GM12878 (cell line): ENCODE measurements around the gene SERPINB6. TPM values are rescaled to one million over a fixed set of nuclear protein-coding genes. Genes with fewer than 3 reads are reported as not detected.

Experiments
- ATAC-seq: fragments of 200-7000 bp; cut with Tn5 transposase; 3 replicates; pipeline ENCODE4 v1.9.1; 2020; ENCODE audit warnings: mild to moderate bottlenecking, moderate library complexity
- BruUV-seq: library from RNA; stranded (reverse); fragments of 400-500 nt; replicated peaks from 2 replicates; lab custom pipeline; 2021; lab: Mats Ljungman, UMichigan
- CTCF ChIA-PET: fragments of 300-600 bp; sonication (Branson Sonifier 250); formaldehyde crosslinking; extraction: SDS; loops from one replicate; lab custom pipeline; 2021; ENCODE audit warnings: inconsistent platforms; lab: Yijun Ruan, JAX
- POLR2A ChIA-PET: fragments of 350-600 bp; formaldehyde crosslinking; extraction: SDS; loops from one replicate; lab custom pipeline; 2021; ENCODE audit warnings: inconsistent platforms; lab: Charles Lee
- RAD21 ChIA-PET: fragments of 300-600 bp; sonication (Branson Sonifier 250); formaldehyde crosslinking; loops from one replicate; lab custom pipeline; 2023; ENCODE audit warnings: antibody characterized with exemption; ENCODE audit not compliant: unreplicated experiment; lab: Charles Lee
- SMC1A ChIA-PET: fragments of 300-600 bp; sonication (Branson Sonifier 250); formaldehyde crosslinking; loops from one replicate; lab custom pipeline; 2023; ENCODE audit not compliant: unreplicated experiment, uncharacterized antibody; lab: Charles Lee
- DNase-seq: peaks from one replicate; pipeline ENCODE4 v3.0.0-alpha.2; 2011; ENCODE audit warnings: low read depth, low spot score
- FAIRE-seq: peaks from 3 replicates; lab custom pipeline; 2011; peaks lifted over from hg19 to GRCh38; lab: Jason Lieb, UNC
- H2AFZ ChIP-seq: 2 replicates; pipeline ENCODE4 v1.6.0; 2011; ENCODE audit warnings: low read depth, low read length, control low read depth; ENCODE audit not compliant: control insufficient read depth
- H3K27ac ChIP-seq: 2 replicates; pipeline ENCODE4 v1.5.1; 2011; ENCODE audit warnings: control low read depth; ENCODE audit not compliant: control insufficient read depth, insufficient read depth
- H3K27me3 ChIP-seq, 2 experiments: replicated peaks in 1 of 2; 2 replicates each; pipeline versions ENCODE4 v1.6.0 to v1.6.1; 2011; ENCODE audit warnings: low read length in 1 of 2; ENCODE audit not compliant: control insufficient read depth in 2 of 2, insufficient read depth in 2 of 2
- H3K36me3 ChIP-seq, 2 experiments: 2 replicates each; pipeline ENCODE4 v1.5.1; 2011; ENCODE audit warnings: low read length in 1 of 2; ENCODE audit not compliant: control insufficient read depth in 2 of 2, insufficient read depth in 2 of 2
- H3K4me1 ChIP-seq: 2 replicates; pipeline ENCODE4 v1.6.1; 2011; ENCODE audit warnings: mild to moderate bottlenecking, low read length, moderate library complexity, mixed read lengths; ENCODE audit not compliant: control insufficient read depth, insufficient read depth
- H3K4me2 ChIP-seq: 2 replicates; pipeline ENCODE4 v1.6.0; 2011; ENCODE audit warnings: control low read depth; ENCODE audit not compliant: control insufficient read depth, insufficient read depth
- H3K4me3 ChIP-seq: fragments of 200-600 bp; sonication (generic); 2 replicates; pipeline ENCODE4 v1.5.1; 2016
- H3K79me2 ChIP-seq: 2 replicates; pipeline ENCODE4 v1.6.0; 2011; ENCODE audit warnings: low read length; ENCODE audit not compliant: control insufficient read depth, insufficient read depth
- H3K9ac ChIP-seq: 2 replicates; pipeline ENCODE4 v1.8.0; 2011; ENCODE audit warnings: low read length, control low read depth, mixed read lengths; ENCODE audit not compliant: control insufficient read depth, insufficient read depth
- H3K9me3 ChIP-seq: replicated peaks from 3 replicates; pipeline ENCODE4 v1.5.1; 2011; ENCODE audit warnings: mild to moderate bottlenecking, low read length; ENCODE audit not compliant: control insufficient read depth, insufficient read depth
- H4K20me1 ChIP-seq: 2 replicates; pipeline ENCODE4 v1.6.0; 2011; ENCODE audit not compliant: control insufficient read depth, insufficient read depth
- RAD51 ChIP-seq: fragments of 450-650 bp; IDR thresholded peaks from 2 replicates; pipeline ENCODE4 v1.6.1; 2016; ENCODE audit warnings: moderate library complexity, mild to moderate bottlenecking, inconsistent platforms
- RELA ChIP-seq: fragments of 450-650 bp; IDR thresholded peaks from 2 replicates; pipeline ENCODE4 v1.8.0; 2014; ENCODE audit warnings: borderline replicate concordance; ENCODE audit not compliant: partially characterized antibody
- SMAD5 ChIP-seq: IDR thresholded peaks from 2 replicates; pipeline ENCODE4 v1.6.1; 2016; ENCODE audit warnings: antibody characterized with exemption, low read depth
- WGBS: methylation state at CpG from one replicate; pipeline ENCODE4 v1.1.6; 2016; ENCODE audit warnings: low lambda C conversion rate; ENCODE audit not compliant: insufficient replicate concordance, insufficient coverage; ENCODE audit errors: missing lambda C conversion rate; 5-methylcytosine and 5-hydroxymethylcytosine counted together
- in situ Hi-C: fragments of 300-500 bp; cut with MboI; formaldehyde crosslinking; loops from 9 replicates; pipeline ENCODE4 v1.14.3; 2018; ENCODE audit warnings: mixed read lengths
- intact Hi-C: fragments of 100-400 bp; cut with micrococcal nuclease; formaldehyde crosslinking; loops from one replicate; pipeline ENCODE4 v1.14.2; 2022; ENCODE audit not compliant: unreplicated experiment
- polyA plus RNA-seq, 11 experiments: library from polyadenylated mRNA; depleted of rRNA in 4 of 11; unstranded in 6 of 11; stranded (reverse) in 5 of 11; fragments of >200 nt; fragmentation: Nextera tagmentation in 4 of 11; fragmentation: Illumina TruSeq in 1 of 11; extraction: Ambion mirVana in 4 of 11; extraction: Trizol in 1 of 11; gene quantifications; 1 replicate in 1 of 11; 2 replicates in 10 of 11; pipeline versions ENCODE4 v1.2.1 to v1.2.3, GENCODE V29; 2011 to 2016; ENCODE audit warnings: inconsistent platforms in 2 of 11, missing spikeins in 2 of 11, low read depth in 1 of 11
- total RNA-seq, 4 experiments: library from RNA; depleted of rRNA in 3 of 4; stranded (reverse); fragments of >200 nt in 3 of 4; fragmentation: Illumina TruSeq in 1 of 4; extraction: Trizol in 1 of 4; gene quantifications; 2 replicates each; pipeline versions ENCODE4 v1.2.1 to v1.2.3, GENCODE V29; 2013 to 2021
- TF ChIP-seq, protein P1 (sequence below): IDR thresholded peaks from 2 replicates; pipeline ENCODE4 v1.6.1; 2012; ENCODE audit warnings: low read depth, low read length, improper control_type of control experiment

SERPINB6 gene
- total and polyA plus RNA-seq, 10 of the 15 experiments (the other 5 are each of a cell fraction or from before 2014, with no cell fraction given): 0.37 to 2.2 (median 0.68) TPM; not detected in 1

DNA sequence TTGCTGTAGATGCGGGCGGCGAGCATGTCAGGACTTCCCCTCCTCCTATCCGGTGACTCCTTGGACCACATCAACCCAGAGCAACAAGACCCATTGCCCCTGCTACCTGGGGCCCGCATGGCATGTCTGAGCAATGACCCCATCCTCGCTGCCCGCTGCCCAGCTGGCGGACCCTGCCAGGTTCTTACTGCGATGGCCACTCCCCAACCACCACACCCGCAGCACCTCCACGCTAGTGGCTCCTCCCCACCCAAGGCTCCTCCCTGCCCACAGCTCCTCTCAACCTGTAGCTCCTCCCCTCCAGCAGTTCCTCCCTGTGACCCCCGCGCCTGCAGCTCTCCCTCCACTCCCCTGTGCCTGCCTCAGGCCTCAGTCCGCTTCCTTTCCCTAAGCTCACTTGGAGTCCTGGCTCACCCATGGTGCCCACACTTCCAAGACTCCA is 50.7 kb downstream of the SERPINB6 start:
- 91% methylated on average over 14 of the region's 14 CpGs for WGBS
- CTCF ChIA-PET: interaction anchor here (0.7 to 5.2 kb wide), 3 partner anchors 11 to 81 kb away, joined by 3 to 26 read pairs (median 22); no protein-coding TSS in a partner anchor
- RAD21 ChIA-PET: interaction anchor here (0.7 to 1.1 kb wide), 2 partner anchors 74 to 127 kb away, joined by 3 read pairs; no protein-coding TSS in a partner anchor
- intact Hi-C loops: no loop called here
- Histone ChIP-seq H4K20me1 (no peaks in the 10 kb centered on the region), H3K9me3 (no peaks in the 10 kb centered on the region; the same call in 2 of the 3 replicates), H3K4me2 (no peak overlapping the region), H3K9ac (no peak overlapping the region), H3K27me3 (peaks cover 0 to 10% of the 10 kb centered on the region in 2 experiments; a peak in 1 of 4 replicates), H2AFZ (no peak overlapping the region), H3K4me3 (no peak overlapping the region), H3K36me3 (no peaks in the 10 kb centered on the region), H3K79me2 (no peaks in the 10 kb centered on the region), H3K27ac (no peak overlapping the region), H3K4me1 (no peaks in the 10 kb centered on the region)
- POLR2A ChIA-PET: interaction anchor here (0.5 kb wide), 1 partner anchor 276 kb away, joined by 3 read pairs; no protein-coding TSS in a partner anchor
- SMC1A ChIA-PET: interaction anchor here (1.6 to 2.9 kb wide), 3 partner anchors 9 to 74 kb away, joined by 7 to 8 read pairs (median 7); no protein-coding TSS in a partner anchor
- ATAC-seq: no peak
- no TSS peak for BruUV-seq
- in situ Hi-C loops: no loop called here
- FAIRE-seq: no peak
- no peak for TF ChIP-seq SMAD5
- TF ChIP-seq, protein P1, sequence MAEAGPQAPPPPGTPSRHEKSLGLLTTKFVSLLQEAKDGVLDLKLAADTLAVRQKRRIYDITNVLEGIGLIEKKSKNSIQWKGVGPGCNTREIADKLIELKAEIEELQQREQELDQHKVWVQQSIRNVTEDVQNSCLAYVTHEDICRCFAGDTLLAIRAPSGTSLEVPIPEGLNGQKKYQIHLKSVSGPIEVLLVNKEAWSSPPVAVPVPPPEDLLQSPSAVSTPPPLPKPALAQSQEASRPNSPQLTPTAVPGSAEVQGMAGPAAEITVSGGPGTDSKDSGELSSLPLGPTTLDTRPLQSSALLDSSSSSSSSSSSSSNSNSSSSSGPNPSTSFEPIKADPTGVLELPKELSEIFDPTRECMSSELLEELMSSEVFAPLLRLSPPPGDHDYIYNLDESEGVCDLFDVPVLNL: no peak
- no peak for TF ChIP-seq RELA
- no peak for TF ChIP-seq RAD51
- no peak for DNase-seq
